Activated T-helper 9 cell treated with anti-CD3 and anti-CD28 coated beads, Interleukin-2, amount 50 U/mL, for 16 hours (primary cell): ENCODE data around the gene MBD6.

Experiments
- DNase-seq: peaks from one replicate; pipeline ENCODE4 v3.0.0-alpha.2; 2020; ENCODE audit warnings: low read depth

MBD6 gene

GRCh38 chr12:57528831-57529555 lies 6.4 kb downstream of the MBD6 start:
- DNase-seq: no peak

- no peak for DNase-seq
These were observed 7.2 kb downstream of the MBD6 start for GRCh38 chr12:57529831-57530230.

GRCh38 chr12:57530396-57531142 lies 7.9 kb downstream of the MBD6 start:
- no peak for DNase-seq

GRCh38 chr12:57531836-57532235 lies 9.2 kb downstream of the MBD6 start:
- DNase-seq: no peak

GRCh38 chr12:57533108-57533507 lies 10.5 kb downstream of the MBD6 start:
- DNase-seq: no peak

GRCh38 chr12:57534250-57534649 lies 11.6 kb downstream of the MBD6 start:
- DNase-seq: no peak

GRCh38 chr12:57534991-57535543 lies 12.4 kb downstream of the MBD6 start:
- DNase-seq: no peak

GRCh38 chr12:57535764-57536596 lies 13.4 kb downstream of the MBD6 start:
- DNase-seq: no peak

- DNase-seq: no peak
These were observed 13.9 kb downstream of the MBD6 start for GRCh38 chr12:57536597-57536942.

- DNase-seq: no peak
These were observed 16.6 kb downstream of the MBD6 start for GRCh38 chr12:57539134-57539768.

- DNase-seq: no peak
These were observed 18.4 kb downstream of the MBD6 start for GRCh38 chr12:57541001-57541400.

GRCh38 chr12:57541717-57542116 lies 19.1 kb downstream of the MBD6 start:
- DNase-seq: no peak

- DNase-seq: no peak
These were observed 21.0 kb downstream of the MBD6 start for GRCh38 chr12:57543581-57543980.

GRCh38 chr12:57545809-57546437 lies 23.3 kb downstream of the MBD6 start:
- DNase-seq: no peak

- peak; percentile 89 for DNase-seq
These were observed 24.0 kb downstream of the MBD6 start, which contains the start of gene DCTN2 for GRCh38 chr12:57546438-57547287. Gene DCTN2 (minus strand): TSS chr12:57547192. CDS start chr12:57547063, 129 bp downstream.

GRCh38 chr12:57547288-57548012 lies 24.8 kb downstream of the MBD6 start:
- no peak for DNase-seq

- no peak for DNase-seq
These were observed 25.3 kb downstream of the MBD6 start for GRCh38 chr12:57548013-57548315.

GRCh38 chr12:57548488-57548887 lies 25.9 kb downstream of the MBD6 start:
- DNase-seq: no peak

GRCh38 chr12:57549203-57549908 lies 26.7 kb downstream of the MBD6 start:
- DNase-seq: no peak
